IMR-90 (cell line): ENCODE results near the gene RAB15. TPM values are rescaled to one million over a fixed set of nuclear protein-coding genes. Genes with fewer than 3 reads are reported as not detected.

Experiments
- ATAC-seq: fragments of 200-7000 bp; cut with Tn5 transposase; 2 replicates; pipeline ENCODE4 v1.9.1; 2020; ENCODE audit warnings: low read depth, mild to moderate bottlenecking, moderate library complexity
- BruUV-seq: library from RNA; stranded (reverse); fragments of 400-500 nt; replicated peaks from 2 replicates; lab custom pipeline; 2021; lab: Mats Ljungman, UMichigan
- CTCF ChIA-PET: fragments of 300-600 bp; formaldehyde crosslinking; extraction: SDS; loops from one replicate; lab custom pipeline; 2021; ENCODE audit warnings: antibody characterized with exemption; lab: Yijun Ruan, JAX
- POLR2A ChIA-PET: fragments of 300-600 bp; sonication (Branson Sonifier 250); formaldehyde crosslinking; loops from one replicate; lab custom pipeline; 2022; ENCODE audit warnings: antibody characterized with exemption; ENCODE audit not compliant: unreplicated experiment; lab: Charles Lee
- DNase-seq: peaks from one replicate; pipeline ENCODE4 v3.0.0; 2013
- H2AFZ ChIP-seq: replicated peaks from 2 replicates; pipeline ENCODE3; 2013; ENCODE audit warnings: low read length, mild to moderate bottlenecking; ENCODE audit not compliant: poor library complexity
- H2AK5ac ChIP-seq: 2 replicates; pipeline ENCODE4 v1.6.1; 2013; ENCODE audit warnings: low read depth, low read length, inconsistent platforms
- H2AK9ac ChIP-seq: replicated peaks from 2 replicates; pipeline ENCODE3; 2013; ENCODE audit warnings: mild to moderate bottlenecking, low read depth, low read length, moderate library complexity; ENCODE audit not compliant: poor library complexity
- H2BK120ac ChIP-seq: 2 replicates; pipeline ENCODE4 v1.6.1; 2013; ENCODE audit warnings: low read depth, low read length, inconsistent platforms
- H2BK15ac ChIP-seq: 3 replicates; pipeline ENCODE4 v1.6.1; 2013; ENCODE audit warnings: low read depth, low read length, inconsistent platforms
- H2BK20ac ChIP-seq: 2 replicates; pipeline ENCODE4 v1.6.1; 2013; ENCODE audit warnings: low read depth, mild to moderate bottlenecking, inconsistent platforms, low read length, moderate library complexity
- H2BK5ac ChIP-seq: 2 replicates; pipeline ENCODE4 v1.6.1; 2013; ENCODE audit warnings: mild to moderate bottlenecking, low read depth, low read length, inconsistent platforms; ENCODE audit not compliant: poor library complexity, severe bottlenecking
- H3K14ac ChIP-seq: replicated peaks from 2 replicates; pipeline ENCODE4 v1.6.1; 2013; ENCODE audit warnings: low read depth, low read length, inconsistent platforms
- H3K18ac ChIP-seq: 2 replicates; pipeline ENCODE4 v1.6.1; 2013; ENCODE audit warnings: low read depth, low read length, control low read depth
- H3K23ac ChIP-seq: 2 replicates; pipeline ENCODE4 v1.6.1; 2013; ENCODE audit warnings: low read depth, low read length, inconsistent platforms
- H3K27ac ChIP-seq: 2 replicates; pipeline ENCODE4 v1.5.1; 2013; ENCODE audit warnings: mild to moderate bottlenecking, control low read depth, low read length; ENCODE audit not compliant: insufficient read depth
- H3K27me3 ChIP-seq: 2 replicates; pipeline ENCODE4 v1.6.1; 2013; ENCODE audit warnings: low read length; ENCODE audit not compliant: control insufficient read depth, insufficient read depth
- H3K36me3 ChIP-seq: 2 replicates; pipeline ENCODE4 v1.6.1; 2013; ENCODE audit warnings: low read length, mixed read lengths; ENCODE audit not compliant: control insufficient read depth, insufficient read depth
- H3K4ac ChIP-seq: 2 replicates; pipeline ENCODE4 v1.6.1; 2013; ENCODE audit warnings: low read depth, low read length, inconsistent platforms
- H3K4me1 ChIP-seq: 2 replicates; pipeline ENCODE4 v1.6.1; 2013; ENCODE audit warnings: low read length, mixed read lengths; ENCODE audit not compliant: control insufficient read depth, insufficient read depth
- H3K4me2 ChIP-seq: 2 replicates; pipeline ENCODE4 v1.6.1; 2013; ENCODE audit warnings: low read depth, mild to moderate bottlenecking, control low read depth, low read length, moderate library complexity
- H3K4me3 ChIP-seq: 2 replicates; pipeline ENCODE4 v1.5.1; 2013; ENCODE audit warnings: low read depth, mild to moderate bottlenecking, control low read depth, low read length, moderate library complexity; ENCODE audit not compliant: insufficient read depth
- H3K56ac ChIP-seq: 2 replicates; pipeline ENCODE4 v1.6.1; 2013; ENCODE audit warnings: low read length, inconsistent platforms; ENCODE audit not compliant: insufficient read depth; ENCODE audit errors: extremely low read depth
- H3K79me1 ChIP-seq, 2 experiments: 2 replicates each; pipeline ENCODE4 v1.6.1; 2013; ENCODE audit warnings: low read length in 2 of 2, inconsistent platforms in 1 of 2, low read depth in 1 of 2
- H3K9ac ChIP-seq: 2 replicates; pipeline ENCODE4 v1.6.1; 2013; ENCODE audit warnings: low read depth, low read length, control low read depth
- H3K9me1 ChIP-seq: 2 replicates; pipeline ENCODE4 v1.6.1; 2013; ENCODE audit warnings: low read length, inconsistent platforms; ENCODE audit not compliant: insufficient read depth
- H3K9me3 ChIP-seq: 2 replicates; pipeline ENCODE4 v1.6.1; 2013; ENCODE audit warnings: low read length; ENCODE audit not compliant: control insufficient read depth, insufficient read depth
- H4K20me1 ChIP-seq: 2 replicates; pipeline ENCODE4 v1.6.1; 2013; ENCODE audit warnings: low read length, inconsistent platforms; ENCODE audit not compliant: insufficient read depth
- H4K5ac ChIP-seq: 2 replicates; pipeline ENCODE4 v1.6.1; 2013; ENCODE audit warnings: mild to moderate bottlenecking, low read depth, low read length, control low read depth
- H4K8ac ChIP-seq, 2 experiments: 2 replicates each; pipeline ENCODE4 v1.6.1; 2013; ENCODE audit warnings: low read depth in 2 of 2, low read length in 2 of 2, control low read depth in 1 of 2, inconsistent platforms in 1 of 2
- H4K91ac ChIP-seq: 2 replicates; pipeline ENCODE4 v1.6.1; 2013; ENCODE audit warnings: low read depth, low read length, inconsistent platforms; ENCODE audit not compliant: insufficient read depth
- BHLHE40 ChIP-seq: fragments of 150-350 bp; IDR thresholded peaks from 2 replicates; pipeline ENCODE4 v1.6.1; 2016; ENCODE audit warnings: mild to moderate bottlenecking, low read depth, low read length
- CEBPB ChIP-seq: IDR thresholded peaks from 2 replicates; pipeline ENCODE4 v1.6.1; 2012; ENCODE audit warnings: low read depth, low read length, improper control_type of control experiment
- CHD1 ChIP-seq: IDR thresholded peaks from 2 replicates; pipeline ENCODE4 v1.6.1; 2012; ENCODE audit warnings: low read depth, low read length, improper control_type of control experiment
- CTCF ChIP-seq: conservative IDR thresholded peaks from 2 replicates; pipeline ENCODE4 v1.5.1; 2012; ENCODE audit warnings: mild to moderate bottlenecking, low read depth, low read length, improper control_type of control experiment
- FOS ChIP-seq: fragments of 150-350 bp; IDR thresholded peaks from 2 replicates; pipeline ENCODE4 v1.6.1; 2016; ENCODE audit warnings: low read depth, low read length
- MXI1 ChIP-seq: IDR thresholded peaks from 2 replicates; pipeline ENCODE4 v1.6.1; 2012; ENCODE audit warnings: low read depth, mild to moderate bottlenecking, low read length, moderate library complexity, borderline replicate concordance
- POLR2A ChIP-seq: IDR thresholded peaks from 2 replicates; pipeline ENCODE4 v1.6.1; 2012; ENCODE audit warnings: mild to moderate bottlenecking, low read depth, low read length
- RFX5 ChIP-seq: IDR thresholded peaks from 2 replicates; pipeline ENCODE4 v1.8.0; 2012; ENCODE audit warnings: low read depth, mild to moderate bottlenecking, low read length, moderate library complexity
- WGBS, 2 experiments: methylation state at CpG; one replicate each; pipeline versions ENCODE4 v1.1.5 to v1.1.7; 2013; ENCODE audit warnings: missing lambda C conversion rate in 2 of 2; ENCODE audit not compliant: insufficient read length in 1 of 2; ENCODE audit errors: extremely low coverage in 2 of 2; 5-methylcytosine and 5-hydroxymethylcytosine counted together
- dilution Hi-C: fragments of 300-500 bp; cut with HindIII; formaldehyde crosslinking; loops from one replicate; pipeline ENCODE4 v1.14.3; 2018; ENCODE audit warnings: low sequenced_read_pairs; ENCODE audit not compliant: unreplicated experiment
- in situ Hi-C: fragments of 300-500 bp; cut with MboI; formaldehyde crosslinking; loops from 3 replicates; pipeline ENCODE4 v1.14.3; 2019; ENCODE audit warnings: low sequenced_read_pairs, inconsistent platforms, mixed read lengths
- intact Hi-C: fragments of 100-400 bp; cut with micrococcal nuclease; formaldehyde crosslinking; loops from 2 replicates; pipeline ENCODE4 v1.10.0; 2022
- polyA plus RNA-seq, 3 experiments: library from polyadenylated mRNA; depleted of rRNA; stranded (reverse); fragments of >200 nt; gene quantifications; 2 replicates each; pipeline ENCODE4 v1.2.3, GENCODE V29; 2012; ENCODE audit warnings: low replicate concordance in 1 of 3
- total RNA-seq: library from RNA; depleted of rRNA; stranded (reverse); fragments of >200 nt; gene quantifications from 2 replicates; pipeline ENCODE4 v1.2.3, GENCODE V29; 2012

RAB15 gene
- total and polyA plus RNA-seq, 2 of the 4 experiments (the other 2 are of a cell fraction): 3.4 to 7.8 TPM

- intact Hi-C loops: loop anchor here (5.0 kb wide), 2 partner anchors 175 to 425 kb away; partner anchors contain the start of gene FUT8
- Histone ChIP-seq H2AFZ (peak overlapping the region; percentile 90), H3K9me3 (no peaks in the 10 kb centered on the region), H2BK20ac (no peak overlapping the region), H3K4me1 (0 out of 2 replicates have a peak, but pooled peaks cover 1% of the 10 kb centered on the region), H3K27me3 (peaks cover 2% of the 10 kb centered on the region; the same call in 1 of the 2 replicates), H3K9me1 (no peaks in the 10 kb centered on the region), H4K8ac (peak overlapping the region; percentile 96 to 97), H2BK5ac (peak overlapping the region; percentile 76), H3K9ac (peak overlapping the region; percentile 81), H4K20me1 (no peaks in the 10 kb centered on the region), H2AK9ac (peak overlapping the region; percentile 81), H3K4ac (peak overlapping the region; percentile 88), H2AK5ac (peak overlapping the region; percentile 51), H2BK120ac (peak overlapping the region; percentile 29; the same call in 1 of the 2 replicates), H3K14ac (peak overlapping the region; percentile 76), H3K18ac (peak overlapping the region; percentile 34; the same call in 1 of the 2 replicates), H3K79me1 (peaks cover 22 to 29% of the 10 kb centered on the region in 2 experiments), H3K23ac (peak overlapping the region; percentile 74), H3K27ac (peak overlapping the region; percentile 77), H3K4me3 (peak overlapping the region; percentile 58), H3K56ac (peak overlapping the region; percentile 58), H3K36me3 (no peaks in the 10 kb centered on the region), H3K4me2 (peak overlapping the region; percentile 91), H4K91ac (peak overlapping the region; percentile 66), H2BK15ac (no peak overlapping the region; the same call in 2 of the 3 replicates), H4K5ac (peak overlapping the region; percentile 88)
- TF ChIP-seq CEBPB (no peak), BHLHE40 (no peak), MXI1 (no peak), CHD1 (no peak), CTCF (no peak), POLR2A (no peak), FOS (no peak), RFX5 (no peak)
- ChIA-PET POLR2A (no interaction called here), CTCF (interaction anchor here (0.6 to 3.4 kb wide), 6 partner anchors 12 to 837 kb away, joined by 3 to 34 read pairs (median 4); no protein-coding TSS in a partner anchor)
- in situ Hi-C loops: no loop called here
- dilution Hi-C loops: no loop called here
- no TSS peak for BruUV-seq
- no peak for ATAC-seq
- no peak for DNase-seq
- 0% methylated on average over 5 of the region's 8 CpGs; no CpG with 5 or more reads in 1 of the 2 experiments for WGBS, 2 experiments
Measured at GRCh38 chr14:64987438-64987767, 15.3 kb upstream of the RAB15 start.
